Type B pancreatic cell (in vitro differentiated cells): ENCODE measurements around the gene CAVIN2. TPM values are rescaled to one million over a fixed set of nuclear protein-coding genes. Genes with fewer than 3 reads are reported as not detected.
A peak's percentile ranks its signal among the peaks of the same experiment; 100 is the strongest.

Experiments used
- DNase-seq: peaks from one replicate; pipeline ENCODE4 v3.0.0; 2021; ENCODE audit warnings: mixed read lengths; ENCODE audit not compliant: unreplicated experiment; ENCODE audit errors: extremely low spot score
- H3K27ac Mint-ChIP-seq: 2 replicates; pipeline ENCODE4 v1.8.0; 2021; ENCODE audit warnings: mild to moderate bottlenecking, mixed read lengths
- H3K27me3 Mint-ChIP-seq: 2 replicates; pipeline ENCODE4 v1.8.0; 2021; ENCODE audit warnings: mixed read lengths
- H3K36me3 Mint-ChIP-seq: 2 replicates; pipeline ENCODE4 v1.8.0; 2021; ENCODE audit warnings: mixed read lengths
- H3K4me1 Mint-ChIP-seq: one replicate; pipeline ENCODE4 v1.8.0; 2021; ENCODE audit warnings: mixed read lengths; ENCODE audit not compliant: unreplicated experiment
- H3K4me3 Mint-ChIP-seq: 2 replicates; pipeline ENCODE4 v1.8.0; 2021; ENCODE audit warnings: mild to moderate bottlenecking, mixed read lengths
- H3K9me3 Mint-ChIP-seq: 2 replicates; pipeline ENCODE4 v1.8.0; 2021; ENCODE audit warnings: mixed read lengths
- total RNA-seq: library from RNA; stranded (reverse); gene quantifications from 2 replicates; pipeline ENCODE4 v1.2.1, GENCODE V29; 2021; ENCODE audit warnings: low replicate concordance
- TF ChIP-seq, protein P1 (sequence below): fragments of 200-600 bp; sonication (generic); conservative IDR thresholded peaks from 2 replicates; pipeline ENCODE4 v1.5.0; 2021; ENCODE audit warnings: antibody characterized with exemption, mild to moderate bottlenecking

CAVIN2 gene
- total RNA-seq, 1 donor from 2014 or later = 2.9 TPM

DNA sequence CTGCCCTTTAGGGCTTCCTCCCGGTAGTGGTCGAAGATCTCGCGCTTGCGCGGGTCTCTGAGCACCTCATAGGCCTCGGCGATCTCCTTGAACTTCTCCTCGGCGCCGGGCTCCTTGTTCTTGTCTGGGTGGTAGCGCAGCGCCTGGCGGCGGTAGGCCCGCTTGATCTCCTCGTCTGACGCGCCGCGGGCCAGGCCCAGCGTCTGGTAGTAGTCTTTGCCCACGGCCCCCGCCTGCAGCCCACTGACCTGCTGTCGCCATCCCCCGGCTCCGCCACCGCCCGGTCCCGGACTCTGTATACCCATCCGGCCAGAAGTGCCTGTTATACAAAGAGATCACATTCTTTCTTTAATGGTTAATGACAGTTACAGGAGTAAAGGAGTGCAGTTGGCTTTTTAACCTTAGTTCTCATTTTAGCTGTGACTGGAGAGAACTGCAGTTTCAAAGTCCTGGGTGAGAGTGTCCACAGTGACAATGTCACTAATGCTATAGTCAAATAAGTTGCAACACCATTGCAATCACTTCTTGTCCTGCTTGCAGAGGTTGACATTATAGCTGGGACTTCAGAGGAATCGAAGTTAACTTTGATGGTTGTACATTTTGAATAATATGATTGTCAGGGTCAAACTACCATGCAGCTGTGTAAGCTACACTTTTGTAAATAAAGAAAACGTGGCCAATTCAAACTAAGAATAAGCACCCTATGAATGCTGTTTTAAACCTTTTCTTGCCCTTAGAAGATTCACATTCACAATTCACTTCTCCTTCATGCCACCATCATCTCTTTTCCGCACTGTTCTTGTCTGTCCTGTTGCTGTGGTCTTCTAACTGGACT, 35.3 kb upstream of the CAVIN2 start:
- no peaks in the 10 kb centered on the region for H3K36me3 Mint-ChIP-seq
- no peak overlapping the region for H3K4me3 Mint-ChIP-seq
- no peak for DNase-seq
- TF ChIP-seq, protein P1, sequence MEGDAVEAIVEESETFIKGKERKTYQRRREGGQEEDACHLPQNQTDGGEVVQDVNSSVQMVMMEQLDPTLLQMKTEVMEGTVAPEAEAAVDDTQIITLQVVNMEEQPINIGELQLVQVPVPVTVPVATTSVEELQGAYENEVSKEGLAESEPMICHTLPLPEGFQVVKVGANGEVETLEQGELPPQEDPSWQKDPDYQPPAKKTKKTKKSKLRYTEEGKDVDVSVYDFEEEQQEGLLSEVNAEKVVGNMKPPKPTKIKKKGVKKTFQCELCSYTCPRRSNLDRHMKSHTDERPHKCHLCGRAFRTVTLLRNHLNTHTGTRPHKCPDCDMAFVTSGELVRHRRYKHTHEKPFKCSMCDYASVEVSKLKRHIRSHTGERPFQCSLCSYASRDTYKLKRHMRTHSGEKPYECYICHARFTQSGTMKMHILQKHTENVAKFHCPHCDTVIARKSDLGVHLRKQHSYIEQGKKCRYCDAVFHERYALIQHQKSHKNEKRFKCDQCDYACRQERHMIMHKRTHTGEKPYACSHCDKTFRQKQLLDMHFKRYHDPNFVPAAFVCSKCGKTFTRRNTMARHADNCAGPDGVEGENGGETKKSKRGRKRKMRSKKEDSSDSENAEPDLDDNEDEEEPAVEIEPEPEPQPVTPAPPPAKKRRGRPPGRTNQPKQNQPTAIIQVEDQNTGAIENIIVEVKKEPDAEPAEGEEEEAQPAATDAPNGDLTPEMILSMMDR = no peak
- H3K27ac Mint-ChIP-seq = no peak overlapping the region
- H3K4me1 Mint-ChIP-seq = peaks cover 9% of the 10 kb centered on the region
- H3K27me3 Mint-ChIP-seq = no peaks in the 10 kb centered on the region
- peaks cover 11% of the 10 kb centered on the region for H3K9me3 Mint-ChIP-seq

DNA sequence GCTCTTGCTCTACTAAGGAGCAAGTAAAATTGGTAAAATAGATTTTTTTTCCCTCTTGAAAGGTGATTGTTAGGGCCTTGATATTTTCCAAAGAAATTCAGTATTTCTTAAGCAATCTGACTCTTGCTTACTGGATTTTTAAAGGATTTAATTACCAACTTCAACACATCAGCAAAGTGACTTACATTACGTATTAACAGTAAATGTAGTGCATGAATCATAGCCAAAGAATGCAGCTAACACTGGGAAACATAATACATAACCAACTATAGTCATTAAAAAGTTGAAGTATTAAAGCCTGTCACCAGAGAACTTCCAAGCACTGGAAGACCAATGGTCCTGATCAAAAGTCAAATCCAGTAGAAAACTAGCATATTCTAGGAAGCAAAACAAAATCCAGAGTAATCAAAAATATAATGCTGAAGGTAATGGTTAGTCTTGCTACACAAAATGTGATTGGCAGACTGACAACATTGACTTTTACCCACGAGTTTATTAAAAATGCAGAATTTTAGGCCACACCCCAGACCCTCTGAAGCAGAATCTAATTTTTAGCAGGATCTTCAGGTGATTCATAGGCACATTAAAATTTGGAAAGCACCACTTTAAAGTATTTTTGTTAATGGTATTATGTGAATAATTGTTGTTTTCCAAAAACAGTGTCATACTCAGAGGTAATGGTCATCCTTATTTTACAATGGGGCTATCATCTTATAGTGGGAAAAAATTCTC, 31.8 kb upstream of the CAVIN2 start:
- DNase-seq = no peak
- Mint-ChIP-seq H3K27me3 (no peaks in the 10 kb centered on the region), H3K4me3 (no peak overlapping the region), H3K36me3 (no peaks in the 10 kb centered on the region), H3K9me3 (peaks cover 11% of the 10 kb centered on the region), H3K4me1 (no peaks in the 10 kb centered on the region), H3K27ac (no peak overlapping the region)
- TF ChIP-seq, protein P1 = no peak

DNA sequence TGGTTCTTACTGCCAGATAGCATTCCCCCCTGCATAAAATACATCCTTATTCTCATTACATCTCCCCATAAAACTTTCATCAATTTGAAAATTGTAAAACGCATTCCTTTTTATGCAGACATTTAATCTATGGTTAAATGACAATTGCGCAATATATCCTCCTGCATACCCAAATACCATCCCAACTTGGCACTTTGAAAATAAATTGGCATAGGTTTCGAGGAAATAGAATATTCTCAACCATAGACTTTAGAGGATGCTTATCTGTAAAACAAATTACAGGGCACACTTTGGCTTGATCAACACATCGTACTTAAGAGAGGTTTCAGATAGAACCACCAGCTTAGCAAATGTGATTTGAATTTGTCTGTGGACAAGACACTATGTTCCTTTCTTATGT, 31.0 kb upstream of the CAVIN2 start:
- Mint-ChIP-seq H3K36me3 (no peaks in the 10 kb centered on the region), H3K9me3 (peaks cover 9% of the 10 kb centered on the region), H3K4me1 (no peaks in the 10 kb centered on the region), H3K27ac (no peak overlapping the region), H3K4me3 (no peak overlapping the region), H3K27me3 (no peaks in the 10 kb centered on the region)
- no peak for DNase-seq
- TF ChIP-seq, protein P1 = no peak

DNA sequence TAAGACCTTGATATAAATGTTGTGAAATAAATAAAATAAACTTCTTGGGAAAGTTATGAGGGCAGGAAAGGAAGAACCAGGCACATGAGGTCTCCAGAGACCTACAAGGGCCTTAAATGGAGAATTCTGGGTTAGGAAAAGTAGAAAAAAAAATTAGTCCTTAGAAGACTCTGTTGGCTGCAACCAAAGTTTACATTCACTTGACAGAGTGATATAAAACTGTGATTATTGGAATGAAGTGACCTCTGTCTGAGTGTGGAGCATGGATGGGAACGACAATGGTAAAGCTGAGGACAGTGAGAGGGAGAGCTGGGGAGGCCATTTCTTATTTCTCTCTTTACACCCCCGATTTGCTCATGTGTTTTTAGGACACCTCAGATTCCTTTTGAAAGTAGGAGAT, 29.0 kb upstream of the CAVIN2 start:
- Mint-ChIP-seq H3K36me3 (no peaks in the 10 kb centered on the region), H3K27ac (no peak overlapping the region), H3K4me1 (no peaks in the 10 kb centered on the region), H3K27me3 (no peaks in the 10 kb centered on the region), H3K9me3 (peaks cover 5% of the 10 kb centered on the region), H3K4me3 (no peak overlapping the region)
- no peak for DNase-seq
- TF ChIP-seq, protein P1 = no peak

DNA sequence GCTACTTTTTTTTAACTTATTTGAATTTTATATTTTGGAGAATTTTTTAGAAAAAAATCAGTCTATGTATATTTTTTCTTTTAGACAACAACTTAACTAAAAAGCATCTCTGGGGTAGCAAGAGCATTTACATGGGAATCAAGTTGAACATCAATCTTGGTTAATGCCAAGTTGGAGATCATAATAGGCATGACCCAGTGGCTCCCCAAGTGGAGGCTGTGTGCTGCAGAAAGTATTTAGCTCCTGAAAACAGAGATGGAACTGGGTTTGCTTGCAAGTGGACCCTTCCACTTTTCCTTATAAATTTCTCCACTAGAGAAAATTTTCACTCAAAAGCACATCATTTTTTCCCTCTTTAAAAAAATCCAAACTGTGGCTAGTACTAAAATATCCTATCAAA, 23.9 kb upstream of the CAVIN2 start:
- H3K4me1 Mint-ChIP-seq = peaks cover 23% of the 10 kb centered on the region
- TF ChIP-seq, protein P1 = peak; percentile 46
- H3K36me3 Mint-ChIP-seq = no peaks in the 10 kb centered on the region
- H3K4me3 Mint-ChIP-seq = no peak overlapping the region
- H3K27me3 Mint-ChIP-seq = no peaks in the 10 kb centered on the region
- no peak for DNase-seq
- no peak overlapping the region for H3K27ac Mint-ChIP-seq
- H3K9me3 Mint-ChIP-seq = no peaks in the 10 kb centered on the region
